Activated CD4-positive, alpha-beta T cell treated with anti-CD3 and anti-CD28 coated beads for 48 hours (primary cell): Measurements from ENCODE around the gene WDFY3.
"Not testable (repeated sequence)": the region's sequence is repeated elsewhere in the genome, so short reads cannot be mapped to it uniquely, and the experiment has no call there.

ENCODE experiments used
- DNase-seq: peaks from one replicate; pipeline ENCODE4 v3.0.0-alpha.2; 2020

WDFY3 gene

GRCh38 chr4:84849051-84849640 is 117.3 kb downstream of the WDFY3 start:
- no peak for DNase-seq

GRCh38 chr4:84848432-84848831 is 118.1 kb downstream of the WDFY3 start:
- no peak for DNase-seq

- DNase-seq, result no peak
Measured at GRCh38 chr4:84847978-84848377, 118.5 kb downstream of the WDFY3 start.

GRCh38 chr4:84846985-84847384 is 119.5 kb downstream of the WDFY3 start:
- DNase-seq, result no peak

- no peak for DNase-seq
Measured at GRCh38 chr4:84841435-84841834, 125.1 kb downstream of the WDFY3 start.

GRCh38 chr4:84837751-84838150 is 128.7 kb downstream of the WDFY3 start:
- no peak for DNase-seq

- not testable (repeated sequence) for DNase-seq
Measured at GRCh38 chr4:84829633-84830032, 136.9 kb downstream of the WDFY3 start.

GRCh38 chr4:84826681-84827080 is 139.8 kb downstream of the WDFY3 start:
- no peak for DNase-seq

- no peak for DNase-seq
Measured at GRCh38 chr4:84825701-84826341, 140.7 kb downstream of the WDFY3 start.

GRCh38 chr4:84821064-84821463 is 145.4 kb downstream of the WDFY3 start:
- DNase-seq, result no peak

- DNase-seq, result no peak
Measured at GRCh38 chr4:84814094-84814750, 152.3 kb downstream of the WDFY3 start.

- no peak for DNase-seq
Measured at GRCh38 chr4:84809946-84810345, 156.5 kb downstream of the WDFY3 start.

- DNase-seq, result no peak
Measured at GRCh38 chr4:84808332-84808731, 158.2 kb downstream of the WDFY3 start.

- not testable (repeated sequence) for DNase-seq
Measured at GRCh38 chr4:84806541-84806940, 159.9 kb downstream of the WDFY3 start.

- no peak for DNase-seq
Measured at GRCh38 chr4:84804136-84804535, 162.4 kb downstream of the WDFY3 start.

GRCh38 chr4:84803720-84804119 is 162.8 kb downstream of the WDFY3 start:
- DNase-seq, result no peak

GRCh38 chr4:84803116-84803515 is 163.4 kb downstream of the WDFY3 start:
- DNase-seq, result no peak

- DNase-seq, result no peak
Measured at GRCh38 chr4:84800256-84800655, 166.2 kb downstream of the WDFY3 start.

GRCh38 chr4:84799318-84799717 is 167.2 kb downstream of the WDFY3 start:
- DNase-seq, result no peak

- DNase-seq, result no peak
Measured at GRCh38 chr4:84796394-84796793, 170.1 kb downstream of the WDFY3 start.

- no peak for DNase-seq
Measured at GRCh38 chr4:84792366-84793301, 173.9 kb downstream of the WDFY3 start.

GRCh38 chr4:84790769-84791565 is 175.5 kb downstream of the WDFY3 start:
- DNase-seq, result no peak
